GM23338 (cell line): ENCODE results near the gene MMP26. TPM values are rescaled to one million over a fixed set of nuclear protein-coding genes. Genes with fewer than 3 reads are reported as not detected.

ENCODE experiments used
- ATAC-seq: fragments of 200-7000 bp; cut with Tn5 transposase; 3 replicates; pipeline ENCODE4 v1.9.1; 2020
- DNase-seq: peaks from one replicate; pipeline ENCODE4 v3.0.0-alpha.2; 2015; ENCODE audit warnings: low spot score
- H2AFZ ChIP-seq: fragments of 200-600 bp; sonication (generic); 2 replicates; pipeline ENCODE4 v1.8.0; 2016; ENCODE audit warnings: antibody characterized with exemption, mild to moderate bottlenecking, moderate library complexity
- H3F3A ChIP-seq: fragments of 200-600 bp; sonication (generic); replicated peaks from 2 replicates; pipeline ENCODE4 v1.8.0; 2017; ENCODE audit warnings: antibody characterized with exemption, mixed run types, low read depth
- H3K27ac ChIP-seq: fragments of 200-600 bp; sonication (generic); 2 replicates; pipeline ENCODE4 v1.6.1; 2016; ENCODE audit warnings: low read depth
- H3K27me3 ChIP-seq: fragments of 200-600 bp; sonication (generic); 2 replicates; pipeline ENCODE4 v1.8.0; 2016; ENCODE audit warnings: mild to moderate bottlenecking, mixed run types, moderate library complexity; ENCODE audit not compliant: insufficient read depth
- H3K36me3 ChIP-seq: fragments of 200-600 bp; sonication (generic); 2 replicates; pipeline ENCODE4 v1.8.0; 2016; ENCODE audit warnings: mild to moderate bottlenecking; ENCODE audit not compliant: insufficient read depth
- H3K4me1 ChIP-seq: fragments of 200-600 bp; sonication (generic); 2 replicates; pipeline ENCODE4 v1.8.0; 2016; ENCODE audit warnings: mild to moderate bottlenecking, moderate library complexity; ENCODE audit not compliant: insufficient read depth
- H3K4me2 ChIP-seq: fragments of 200-600 bp; sonication (generic); 2 replicates; pipeline ENCODE4 v1.7.1; 2017; ENCODE audit warnings: mixed run types
- H3K4me3 ChIP-seq: fragments of 200-600 bp; sonication (generic); 2 replicates; pipeline ENCODE4 v1.6.1; 2016; ENCODE audit warnings: mixed run types
- H3K79me2 ChIP-seq: fragments of 200-600 bp; sonication (generic); replicated peaks from 2 replicates; pipeline ENCODE4 v1.8.0; 2017; ENCODE audit warnings: mild to moderate bottlenecking; ENCODE audit not compliant: insufficient read depth
- H3K9me2 ChIP-seq: fragments of 200-600 bp; sonication (generic); 2 replicates; pipeline ENCODE4 v1.8.0; 2017; ENCODE audit not compliant: insufficient read depth
- H4K20me1 ChIP-seq: fragments of 200-600 bp; sonication (generic); replicated peaks from 2 replicates; pipeline ENCODE4 v1.8.0; 2017; ENCODE audit warnings: mild to moderate bottlenecking; ENCODE audit not compliant: insufficient read depth
- H3K27ac Mint-ChIP-seq: 2 replicates; pipeline ENCODE4 v1.8.0; 2020; ENCODE audit warnings: inconsistent platforms, mild to moderate bottlenecking, moderate library complexity, mixed read lengths
- H3K27me3 Mint-ChIP-seq: 3 replicates; pipeline ENCODE4 v1.8.0; 2022; ENCODE audit warnings: low read depth, mild to moderate bottlenecking, moderate library complexity, mixed read lengths, inconsistent platforms; ENCODE audit not compliant: insufficient read depth, poor library complexity
- H3K36me3 Mint-ChIP-seq: 3 replicates; pipeline ENCODE4 v1.8.0; 2021; ENCODE audit warnings: low read depth, mild to moderate bottlenecking, inconsistent platforms, moderate library complexity, mixed read lengths
- H3K4me1 Mint-ChIP-seq: 3 replicates; pipeline ENCODE4 v1.8.0; 2020; ENCODE audit warnings: mild to moderate bottlenecking, inconsistent platforms, mixed read lengths
- H3K4me3 Mint-ChIP-seq: 3 replicates; pipeline ENCODE4 v1.8.0; 2021; ENCODE audit warnings: moderate library complexity, mild to moderate bottlenecking, inconsistent platforms, mixed read lengths
- H3K9me3 Mint-ChIP-seq: 3 replicates; pipeline ENCODE4 v1.8.0; 2020; ENCODE audit warnings: moderate library complexity, mild to moderate bottlenecking, inconsistent platforms, mixed read lengths
- CREB1 ChIP-seq: fragments of 250-450 bp; sonication (Bioruptor Pico); IDR thresholded peaks from 2 replicates; pipeline ENCODE4 v1.5.0; 2020; ENCODE audit warnings: low read depth, mild to moderate bottlenecking, moderate library complexity
- CTCF ChIP-seq, 2 experiments: fragments of 200-600 bp in 1 of 2; sonication (generic) in 1 of 2; conservative IDR thresholded peaks; 2 replicates each; pipeline versions ENCODE4 v1.5.1 to v1.6.1; 2016 to 2017; ENCODE audit warnings: antibody characterized with exemption in 2 of 2, low read depth in 2 of 2, mild to moderate bottlenecking in 2 of 2, moderate library complexity in 1 of 2
- ETS1 ChIP-seq: IDR thresholded peaks from 2 replicates; pipeline ENCODE4 v1.6.1; 2016; ENCODE audit warnings: antibody characterized with exemption
- EZH2 ChIP-seq: fragments of 200-600 bp; sonication (generic); IDR thresholded peaks from one replicate; pipeline ENCODE4 v1.8.0; 2017; ENCODE audit warnings: antibody characterized with exemption, mild to moderate bottlenecking, low read depth; ENCODE audit not compliant: unreplicated experiment
- EZH2phosphoT487 ChIP-seq: fragments of 200-600 bp; sonication (generic); IDR thresholded peaks from one replicate; pipeline ENCODE4 v1.8.1; 2018; ENCODE audit warnings: antibody characterized with exemption; ENCODE audit not compliant: unreplicated experiment
- NANOG ChIP-seq: IDR thresholded peaks from 2 replicates; pipeline ENCODE4 v1.6.1; 2016; ENCODE audit warnings: antibody characterized with exemption, borderline replicate concordance
- REST ChIP-seq: IDR thresholded peaks from one replicate; pipeline ENCODE4 v1.6.1; 2018; ENCODE audit warnings: antibody characterized with exemption; ENCODE audit not compliant: unreplicated experiment
- ZNF114 ChIP-seq: fragments of 250-450 bp; sonication (Bioruptor Pico); IDR thresholded peaks from 2 replicates; pipeline ENCODE4 v1.5.0; 2020; ENCODE audit warnings: mild to moderate bottlenecking, moderate library complexity
- ZNF331 ChIP-seq: fragments of 250-450 bp; sonication (Bioruptor Pico); IDR thresholded peaks from 2 replicates; pipeline ENCODE4 v1.5.0; 2020; ENCODE audit warnings: low read depth, mild to moderate bottlenecking, moderate library complexity
- ZNF462 ChIP-seq: fragments of 250-450 bp; sonication (Bioruptor Pico); IDR thresholded peaks from 2 replicates; pipeline ENCODE4 v1.5.0; 2020; ENCODE audit warnings: mild to moderate bottlenecking, moderate library complexity
- polyA plus RNA-seq: library from polyadenylated mRNA; unstranded; fragments of >200 nt; fragmentation: Nextera tagmentation; extraction: Ambion mirVana; gene quantifications from 2 replicates; pipeline ENCODE4 v1.2.1, GENCODE V29; 2016
- total RNA-seq: library from RNA; depleted of rRNA; stranded (reverse); fragments of >200 nt; shearing (Covaris generic); gene quantifications from 2 replicates; pipeline ENCODE4 v1.2.3, GENCODE V29; 2014

MMP26 gene
- total and polyA plus RNA-seq, 2 experiments from 2014 or later, result not detected

- no peak for TF ChIP-seq CTCF (conservative IDR thresholded peaks at IDR 0.05; ENCODE audit: low read depth in 2 of 2)
Measured at GRCh38 chr11:4672470-4672869, 32.1 kb upstream of the MMP26 start (continued).

- H3K4me3 ChIP-seq, result no peak overlapping the region
- no peaks in the 10 kb centered on the region for H3K36me3 Mint-ChIP-seq
- peak overlapping the region; percentile 38; the same call in 1 of the 2 replicates for H2AFZ ChIP-seq
- DNase-seq (no peak), ATAC-seq (no peak)
- H3K4me2 ChIP-seq, result no peak overlapping the region
- no peaks in the 10 kb centered on the region for H3K27me3 ChIP-seq
- H4K20me1 ChIP-seq, result no peaks in the 10 kb centered on the region
- no peaks in the 10 kb centered on the region for H3F3A ChIP-seq
- H3K27me3 Mint-ChIP-seq, result peaks cover 3% of the 10 kb centered on the region
- H3K9me2 ChIP-seq, result no peaks in the 10 kb centered on the region
- H3K9me3 Mint-ChIP-seq, result no peaks in the 10 kb centered on the region
- H3K27ac ChIP-seq, result no peak overlapping the region
- no peak overlapping the region for H3K27ac Mint-ChIP-seq
- no peaks in the 10 kb centered on the region for H3K4me1 Mint-ChIP-seq
- H3K4me3 Mint-ChIP-seq, result no peak overlapping the region
- H3K79me2 ChIP-seq, result no peaks in the 10 kb centered on the region
- no peaks in the 10 kb centered on the region for H3K36me3 ChIP-seq
- H3K4me1 ChIP-seq, result no peaks in the 10 kb centered on the region
- TF ChIP-seq REST (no peak), CTCF (conservative IDR thresholded peaks at IDR 0.05; ENCODE audit: low read depth in 2 of 2) (no peak), ZNF114 (CRISPR knock-in tag) (no peak), CREB1 (no peak), ETS1 (no peak), NANOG (no peak), ZNF331 (no peak), ZNF462 (CRISPR knock-in tag) (no peak), EZH2phosphoT487 (no peak), EZH2 (no peak)
Measured at GRCh38 chr11:4673781-4674180, 30.8 kb upstream of the MMP26 start.
